Retinal pigment epithelial cell (primary cell): ENCODE measurements around the gene CDK14.

Experiments used
- DNase-seq: peaks from one replicate; pipeline ENCODE4 v3.0.0-alpha.2; 2010; ENCODE audit warnings: low read depth
- H3K4me3 ChIP-seq: 2 replicates; pipeline ENCODE4 v1.5.1; 2011; ENCODE audit warnings: mild to moderate bottlenecking, low read length, control low read depth, moderate library complexity
- TF ChIP-seq, protein P1 (sequence below): conservative IDR thresholded peaks from 2 replicates; pipeline ENCODE4 v1.5.1; 2011; ENCODE audit warnings: low read depth, low read length, control low read depth, inconsistent platforms

CDK14 gene

DNA sequence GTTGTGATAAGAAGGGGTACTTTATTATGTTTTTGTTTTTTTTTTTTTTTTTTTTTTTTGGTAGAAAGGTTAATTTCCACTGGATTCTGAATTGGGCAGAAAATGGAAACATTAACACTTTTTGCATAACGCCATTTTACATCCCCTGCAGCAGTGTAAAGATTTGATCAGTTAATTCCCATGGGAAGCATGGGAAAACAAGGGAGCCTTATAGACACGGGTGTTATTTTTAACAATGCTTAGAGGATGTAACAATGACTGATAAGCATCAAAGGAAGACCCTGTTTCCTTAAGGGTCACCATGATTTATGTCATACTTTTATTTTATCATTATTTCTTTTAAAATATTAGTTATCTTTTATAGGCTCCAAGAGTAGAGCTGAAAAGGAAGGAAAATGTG, 140.2 kb downstream of the CDK14 start:
- H3K4me3 ChIP-seq: no peak overlapping the region
- TF ChIP-seq, protein P1, sequence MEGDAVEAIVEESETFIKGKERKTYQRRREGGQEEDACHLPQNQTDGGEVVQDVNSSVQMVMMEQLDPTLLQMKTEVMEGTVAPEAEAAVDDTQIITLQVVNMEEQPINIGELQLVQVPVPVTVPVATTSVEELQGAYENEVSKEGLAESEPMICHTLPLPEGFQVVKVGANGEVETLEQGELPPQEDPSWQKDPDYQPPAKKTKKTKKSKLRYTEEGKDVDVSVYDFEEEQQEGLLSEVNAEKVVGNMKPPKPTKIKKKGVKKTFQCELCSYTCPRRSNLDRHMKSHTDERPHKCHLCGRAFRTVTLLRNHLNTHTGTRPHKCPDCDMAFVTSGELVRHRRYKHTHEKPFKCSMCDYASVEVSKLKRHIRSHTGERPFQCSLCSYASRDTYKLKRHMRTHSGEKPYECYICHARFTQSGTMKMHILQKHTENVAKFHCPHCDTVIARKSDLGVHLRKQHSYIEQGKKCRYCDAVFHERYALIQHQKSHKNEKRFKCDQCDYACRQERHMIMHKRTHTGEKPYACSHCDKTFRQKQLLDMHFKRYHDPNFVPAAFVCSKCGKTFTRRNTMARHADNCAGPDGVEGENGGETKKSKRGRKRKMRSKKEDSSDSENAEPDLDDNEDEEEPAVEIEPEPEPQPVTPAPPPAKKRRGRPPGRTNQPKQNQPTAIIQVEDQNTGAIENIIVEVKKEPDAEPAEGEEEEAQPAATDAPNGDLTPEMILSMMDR: no peak
- no peak for DNase-seq

- TF ChIP-seq, protein P1: no peak
- no peak for DNase-seq
- no peak overlapping the region for H3K4me3 ChIP-seq
Observed at GRCh38 chr7:90736968-90737939, 141.1 kb downstream of the CDK14 start.

DNA sequence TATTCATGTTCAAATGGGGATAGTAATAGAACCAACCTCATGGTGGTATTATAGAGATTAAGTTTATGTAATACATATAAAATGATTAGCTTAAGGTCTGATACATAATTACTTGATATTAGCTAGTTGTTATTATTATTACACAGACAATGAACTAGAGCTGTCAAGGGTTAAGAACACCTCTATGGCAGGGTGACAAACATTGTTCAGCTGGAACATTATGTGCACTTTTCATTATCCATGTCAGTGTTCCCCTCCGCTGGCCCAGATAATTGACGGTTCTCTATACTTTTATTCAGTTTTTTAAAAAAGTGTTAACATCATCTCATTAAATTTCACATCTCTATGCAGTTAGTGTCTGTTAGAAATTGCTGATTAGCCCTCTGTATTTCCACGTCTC, 142.1 kb downstream of the CDK14 start:
- TF ChIP-seq, protein P1: no peak
- no peak for DNase-seq
- H3K4me3 ChIP-seq: no peak overlapping the region

GRCh38 chr7:90739716-90740115, 143.6 kb downstream of the CDK14 start:
- H3K4me3 ChIP-seq: no peak overlapping the region
- TF ChIP-seq, protein P1: no peak
- DNase-seq: no peak

- TF ChIP-seq, protein P1: no peak
- no peak for DNase-seq
- no peak overlapping the region for H3K4me3 ChIP-seq
Observed at GRCh38 chr7:90740386-90740785, 144.3 kb downstream of the CDK14 start.

DNA sequence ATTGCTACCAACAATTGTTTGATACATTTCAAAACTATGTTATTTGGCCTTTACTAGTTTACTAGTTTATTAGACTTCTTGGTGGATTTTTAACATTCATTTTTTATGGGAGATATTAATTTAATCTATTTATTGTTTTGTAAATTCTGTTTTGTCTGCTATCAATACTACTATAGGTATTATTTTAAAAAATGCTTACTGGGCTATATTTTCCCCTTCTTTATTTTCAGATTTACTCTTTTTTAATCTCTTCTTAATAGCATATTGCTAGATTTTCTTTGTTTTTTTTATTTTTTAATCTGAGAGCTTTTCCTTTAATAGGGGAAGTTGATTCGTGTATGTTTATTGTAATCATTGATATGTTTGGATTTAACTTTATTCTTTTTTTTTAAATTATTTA, 147.5 kb downstream of the CDK14 start:
- DNase-seq: no peak
- H3K4me3 ChIP-seq: no peak overlapping the region
- TF ChIP-seq, protein P1: no peak

GRCh38 chr7:90747516-90747915, 151.4 kb downstream of the CDK14 start:
- TF ChIP-seq, protein P1: no peak
- DNase-seq: no peak
- no peak overlapping the region for H3K4me3 ChIP-seq
